Measurements from ENCODE around the gene AFAP1. TPM values are rescaled to one million over a fixed set of nuclear protein-coding genes. Genes with fewer than 3 reads are reported as not detected.

AFAP1 gene
- total RNA-seq, 1 experiment from 2014 or later = 23.6 TPM

DNA sequence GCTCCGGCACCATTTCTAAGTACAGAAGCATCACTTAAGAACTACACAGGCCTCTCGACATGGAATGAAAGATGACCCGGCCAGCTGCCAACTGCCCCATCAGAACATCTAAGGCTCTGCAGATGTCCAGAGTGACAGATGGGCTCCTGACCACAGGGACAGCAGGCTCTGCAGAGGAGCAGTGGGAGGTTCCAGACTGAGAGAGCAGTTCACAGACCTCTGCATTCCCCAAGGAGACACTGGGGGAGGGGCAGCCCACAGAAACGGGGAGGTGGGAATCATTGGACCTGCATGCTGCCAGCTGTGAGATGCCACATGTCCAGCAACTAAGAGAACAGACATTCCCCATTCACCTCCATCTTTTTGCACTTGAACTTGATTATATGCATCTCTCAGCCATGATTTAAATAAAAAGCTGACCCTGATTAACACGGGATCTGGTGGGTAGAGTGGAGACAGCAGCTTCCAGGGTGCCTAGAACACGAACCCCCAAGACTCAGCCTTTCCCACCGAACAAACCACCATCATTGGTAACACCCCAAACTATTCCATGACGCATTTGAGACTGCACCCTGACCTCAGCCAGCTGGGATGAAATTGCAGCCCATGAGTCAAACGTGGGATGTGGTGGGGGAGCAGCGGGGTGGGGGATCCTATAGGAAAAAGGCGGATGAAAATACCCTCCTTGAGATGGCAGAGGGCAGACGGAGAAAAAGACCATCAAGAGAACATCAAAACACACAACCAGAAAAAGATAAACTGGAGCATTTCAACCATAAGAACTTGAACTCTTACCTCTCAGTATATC, 47.2 kb downstream of the AFAP1 start:
- TF ChIP-seq, protein P1, sequence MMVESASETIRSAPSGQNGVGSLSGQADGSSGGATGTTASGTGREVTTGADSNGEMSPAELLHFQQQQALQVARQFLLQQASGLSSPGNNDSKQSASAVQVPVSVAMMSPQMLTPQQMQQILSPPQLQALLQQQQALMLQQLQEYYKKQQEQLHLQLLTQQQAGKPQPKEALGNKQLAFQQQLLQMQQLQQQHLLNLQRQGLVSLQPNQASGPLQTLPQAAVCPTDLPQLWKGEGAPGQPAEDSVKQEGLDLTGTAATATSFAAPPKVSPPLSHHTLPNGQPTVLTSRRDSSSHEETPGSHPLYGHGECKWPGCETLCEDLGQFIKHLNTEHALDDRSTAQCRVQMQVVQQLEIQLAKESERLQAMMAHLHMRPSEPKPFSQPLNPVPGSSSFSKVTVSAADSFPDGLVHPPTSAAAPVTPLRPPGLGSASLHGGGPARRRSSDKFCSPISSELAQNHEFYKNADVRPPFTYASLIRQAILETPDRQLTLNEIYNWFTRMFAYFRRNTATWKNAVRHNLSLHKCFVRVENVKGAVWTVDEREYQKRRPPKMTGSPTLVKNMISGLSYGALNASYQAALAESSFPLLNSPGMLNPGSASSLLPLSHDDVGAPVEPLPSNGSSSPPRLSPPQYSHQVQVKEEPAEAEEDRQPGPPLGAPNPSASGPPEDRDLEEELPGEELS (CRISPR knock-in tag; IDR thresholded peaks at IDR 0.05) = no peak
- TF ChIP-seq FOXP1 (CRISPR knock-in tag; IDR thresholded peaks at IDR 0.05; ENCODE audit: borderline replicate concordance) (no peak), KAT7 (CRISPR knock-in tag; IDR thresholded peaks at IDR 0.05; ENCODE audit: borderline replicate concordance) (no peak), SOX15 (CRISPR knock-in tag; IDR thresholded peaks at IDR 0.05) (no peak), RELA (CRISPR knock-in tag; IDR thresholded peaks at IDR 0.05; ENCODE audit: borderline replicate concordance) (no peak), ZNF138 (CRISPR knock-in tag; conservative IDR thresholded peaks at IDR 0.05) (no peak), JAZF1 (CRISPR knock-in tag; IDR thresholded peaks at IDR 0.05) (no peak)
- TF ChIP-seq, protein P2, sequence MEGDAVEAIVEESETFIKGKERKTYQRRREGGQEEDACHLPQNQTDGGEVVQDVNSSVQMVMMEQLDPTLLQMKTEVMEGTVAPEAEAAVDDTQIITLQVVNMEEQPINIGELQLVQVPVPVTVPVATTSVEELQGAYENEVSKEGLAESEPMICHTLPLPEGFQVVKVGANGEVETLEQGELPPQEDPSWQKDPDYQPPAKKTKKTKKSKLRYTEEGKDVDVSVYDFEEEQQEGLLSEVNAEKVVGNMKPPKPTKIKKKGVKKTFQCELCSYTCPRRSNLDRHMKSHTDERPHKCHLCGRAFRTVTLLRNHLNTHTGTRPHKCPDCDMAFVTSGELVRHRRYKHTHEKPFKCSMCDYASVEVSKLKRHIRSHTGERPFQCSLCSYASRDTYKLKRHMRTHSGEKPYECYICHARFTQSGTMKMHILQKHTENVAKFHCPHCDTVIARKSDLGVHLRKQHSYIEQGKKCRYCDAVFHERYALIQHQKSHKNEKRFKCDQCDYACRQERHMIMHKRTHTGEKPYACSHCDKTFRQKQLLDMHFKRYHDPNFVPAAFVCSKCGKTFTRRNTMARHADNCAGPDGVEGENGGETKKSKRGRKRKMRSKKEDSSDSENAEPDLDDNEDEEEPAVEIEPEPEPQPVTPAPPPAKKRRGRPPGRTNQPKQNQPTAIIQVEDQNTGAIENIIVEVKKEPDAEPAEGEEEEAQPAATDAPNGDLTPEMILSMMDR (IDR thresholded peaks at IDR 0.05) = no peak
- TF ChIP-seq, protein P3, sequence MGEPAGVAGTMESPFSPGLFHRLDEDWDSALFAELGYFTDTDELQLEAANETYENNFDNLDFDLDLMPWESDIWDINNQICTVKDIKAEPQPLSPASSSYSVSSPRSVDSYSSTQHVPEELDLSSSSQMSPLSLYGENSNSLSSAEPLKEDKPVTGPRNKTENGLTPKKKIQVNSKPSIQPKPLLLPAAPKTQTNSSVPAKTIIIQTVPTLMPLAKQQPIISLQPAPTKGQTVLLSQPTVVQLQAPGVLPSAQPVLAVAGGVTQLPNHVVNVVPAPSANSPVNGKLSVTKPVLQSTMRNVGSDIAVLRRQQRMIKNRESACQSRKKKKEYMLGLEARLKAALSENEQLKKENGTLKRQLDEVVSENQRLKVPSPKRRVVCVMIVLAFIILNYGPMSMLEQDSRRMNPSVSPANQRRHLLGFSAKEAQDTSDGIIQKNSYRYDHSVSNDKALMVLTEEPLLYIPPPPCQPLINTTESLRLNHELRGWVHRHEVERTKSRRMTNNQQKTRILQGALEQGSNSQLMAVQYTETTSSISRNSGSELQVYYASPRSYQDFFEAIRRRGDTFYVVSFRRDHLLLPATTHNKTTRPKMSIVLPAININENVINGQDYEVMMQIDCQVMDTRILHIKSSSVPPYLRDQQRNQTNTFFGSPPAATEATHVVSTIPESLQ (CRISPR knock-in tag; IDR thresholded peaks at IDR 0.05) = no peak
- TF ChIP-seq, protein P4, sequence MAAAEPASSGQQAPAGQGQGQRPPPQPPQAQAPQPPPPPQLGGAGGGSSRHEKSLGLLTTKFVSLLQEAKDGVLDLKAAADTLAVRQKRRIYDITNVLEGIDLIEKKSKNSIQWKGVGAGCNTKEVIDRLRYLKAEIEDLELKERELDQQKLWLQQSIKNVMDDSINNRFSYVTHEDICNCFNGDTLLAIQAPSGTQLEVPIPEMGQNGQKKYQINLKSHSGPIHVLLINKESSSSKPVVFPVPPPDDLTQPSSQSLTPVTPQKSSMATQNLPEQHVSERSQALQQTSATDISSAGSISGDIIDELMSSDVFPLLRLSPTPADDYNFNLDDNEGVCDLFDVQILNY (CRISPR knock-in tag; IDR thresholded peaks at IDR 0.05) = no peak
- H3K27me3 Mint-ChIP-seq (ENCODE audit: low read depth) = no peaks in the 10 kb centered on the region
- H3K9me3 Mint-ChIP-seq = peaks cover 13% of the 10 kb centered on the region
- DNase-seq (ENCODE audit: low spot score) (peak; percentile 37), ATAC-seq (0 out of 2 replicates have a peak, but pooled peaks have one; percentile 43)
- ChIA-PET POLR2A (interaction anchor here (0.6 to 0.7 kb wide), 2 partner anchors 14 to 248 kb away, joined by 3 to 9 read pairs; no protein-coding TSS in a partner anchor), CTCF (interaction anchor here (0.8 to 1.7 kb wide), 4 partner anchors 16 to 47 kb away, joined by 3 to 5 read pairs (median 4); no protein-coding TSS in a partner anchor)
- no peak overlapping the region for H3K4me3 Mint-ChIP-seq
- peaks cover 54% of the 10 kb centered on the region for H3K4me1 Mint-ChIP-seq
- no peak overlapping the region for H3K27ac Mint-ChIP-seq
- peaks cover 10% of the 10 kb centered on the region for H3K36me3 Mint-ChIP-seq

DNA sequence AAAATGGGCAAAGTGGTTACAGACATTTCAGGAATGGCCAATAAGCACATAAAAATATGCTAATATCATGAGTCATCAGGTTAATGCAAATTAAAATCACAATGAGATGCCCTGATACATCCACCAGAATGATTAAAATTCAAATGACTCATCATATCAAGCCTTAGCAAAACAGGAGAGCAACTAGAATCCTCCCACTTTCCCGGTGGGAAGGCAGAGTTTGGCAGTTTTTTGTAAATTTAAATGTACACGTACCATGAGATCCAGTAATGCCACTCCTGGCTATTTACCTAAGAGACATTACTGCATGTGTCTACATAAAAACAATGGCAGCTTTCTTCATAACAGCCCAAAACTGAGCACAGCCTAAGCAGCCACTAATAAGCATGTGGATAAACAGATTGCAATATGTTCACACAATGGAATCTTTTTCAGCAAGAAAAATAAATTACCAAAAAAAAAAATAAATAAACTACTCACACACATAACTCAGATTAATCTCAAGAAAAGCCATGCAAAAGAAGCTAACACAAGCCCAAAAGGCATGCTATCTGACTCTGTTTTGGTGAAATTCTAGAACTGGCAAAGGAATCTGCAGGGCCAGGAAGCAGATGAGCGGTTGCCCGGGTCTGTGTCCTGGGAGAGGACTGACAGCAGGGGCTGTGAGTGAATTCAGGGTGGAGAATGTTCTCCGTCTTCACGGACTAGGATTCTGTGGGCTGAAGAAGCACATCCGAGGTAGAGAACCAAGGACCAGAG, 48.8 kb downstream of the AFAP1 start:
- Mint-ChIP-seq H3K36me3 (peaks cover 10% of the 10 kb centered on the region), H3K4me1 (peaks cover 60% of the 10 kb centered on the region), H3K4me3 (no peak overlapping the region), H3K27ac (peak overlapping the region; percentile 59), H3K27me3 (ENCODE audit: low read depth) (no peaks in the 10 kb centered on the region), H3K9me3 (peaks cover 13% of the 10 kb centered on the region)
- DNase-seq (ENCODE audit: low spot score) (no peak), ATAC-seq (peak; percentile 61; the same call in 1 of the 2 replicates)
- ChIA-PET POLR2A (no interaction called here), CTCF (interaction anchor here (0.7 to 1.7 kb wide), 4 partner anchors 15 to 49 kb away, joined by 3 to 5 read pairs (median 4); partner anchors contain the start of gene AFAP1)
- no peak for TF ChIP-seq TP53 (CRISPR knock-in tag; IDR thresholded peaks at IDR 0.05)

DNA sequence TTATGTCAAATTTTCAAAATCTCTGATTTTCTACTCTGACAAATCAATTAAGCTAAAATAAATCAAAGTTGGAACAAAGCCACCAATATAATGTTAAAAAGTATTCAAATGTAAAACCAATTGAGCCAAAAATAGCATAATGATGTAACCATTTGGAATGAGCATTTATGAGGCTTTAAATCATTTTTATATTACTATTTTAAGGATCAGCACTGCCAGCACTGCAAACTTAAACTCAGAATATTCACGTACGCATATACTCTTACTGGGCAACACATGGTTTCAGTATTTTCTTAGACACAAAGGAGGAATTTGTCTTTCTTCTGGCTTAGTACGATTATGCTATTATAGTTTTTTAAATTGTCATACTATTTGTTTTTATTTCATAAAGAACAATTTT, 52.2 kb downstream of the AFAP1 start:
- peaks cover 20% of the 10 kb centered on the region for H3K9me3 Mint-ChIP-seq
- no peak overlapping the region for H3K27ac Mint-ChIP-seq
- no peak overlapping the region for H3K4me3 Mint-ChIP-seq
- CTCF ChIA-PET = no interaction called here
- POLR2A ChIA-PET = no interaction called here
- H3K4me1 Mint-ChIP-seq = peaks cover 49% of the 10 kb centered on the region
- H3K27me3 Mint-ChIP-seq (ENCODE audit: low read depth) = no peaks in the 10 kb centered on the region
- H3K36me3 Mint-ChIP-seq = peaks cover 10% of the 10 kb centered on the region
- DNase-seq (ENCODE audit: low spot score) = no peak
- ATAC-seq = no peak
- TF ChIP-seq NR2C2 (CRISPR knock-in tag; IDR thresholded peaks at IDR 0.05) (no peak), KAT7 (CRISPR knock-in tag; IDR thresholded peaks at IDR 0.05; ENCODE audit: borderline replicate concordance) (no peak), OVOL2 (CRISPR knock-in tag; IDR thresholded peaks at IDR 0.05; ENCODE audit: borderline replicate concordance) (no peak), NFYB (CRISPR knock-in tag; conservative IDR thresholded peaks at IDR 0.05; ENCODE audit: low read depth) (no peak), ZNF396 (CRISPR knock-in tag; IDR thresholded peaks at IDR 0.05; ENCODE audit: borderline replicate concordance) (no peak)
- TF ChIP-seq, protein P5, sequence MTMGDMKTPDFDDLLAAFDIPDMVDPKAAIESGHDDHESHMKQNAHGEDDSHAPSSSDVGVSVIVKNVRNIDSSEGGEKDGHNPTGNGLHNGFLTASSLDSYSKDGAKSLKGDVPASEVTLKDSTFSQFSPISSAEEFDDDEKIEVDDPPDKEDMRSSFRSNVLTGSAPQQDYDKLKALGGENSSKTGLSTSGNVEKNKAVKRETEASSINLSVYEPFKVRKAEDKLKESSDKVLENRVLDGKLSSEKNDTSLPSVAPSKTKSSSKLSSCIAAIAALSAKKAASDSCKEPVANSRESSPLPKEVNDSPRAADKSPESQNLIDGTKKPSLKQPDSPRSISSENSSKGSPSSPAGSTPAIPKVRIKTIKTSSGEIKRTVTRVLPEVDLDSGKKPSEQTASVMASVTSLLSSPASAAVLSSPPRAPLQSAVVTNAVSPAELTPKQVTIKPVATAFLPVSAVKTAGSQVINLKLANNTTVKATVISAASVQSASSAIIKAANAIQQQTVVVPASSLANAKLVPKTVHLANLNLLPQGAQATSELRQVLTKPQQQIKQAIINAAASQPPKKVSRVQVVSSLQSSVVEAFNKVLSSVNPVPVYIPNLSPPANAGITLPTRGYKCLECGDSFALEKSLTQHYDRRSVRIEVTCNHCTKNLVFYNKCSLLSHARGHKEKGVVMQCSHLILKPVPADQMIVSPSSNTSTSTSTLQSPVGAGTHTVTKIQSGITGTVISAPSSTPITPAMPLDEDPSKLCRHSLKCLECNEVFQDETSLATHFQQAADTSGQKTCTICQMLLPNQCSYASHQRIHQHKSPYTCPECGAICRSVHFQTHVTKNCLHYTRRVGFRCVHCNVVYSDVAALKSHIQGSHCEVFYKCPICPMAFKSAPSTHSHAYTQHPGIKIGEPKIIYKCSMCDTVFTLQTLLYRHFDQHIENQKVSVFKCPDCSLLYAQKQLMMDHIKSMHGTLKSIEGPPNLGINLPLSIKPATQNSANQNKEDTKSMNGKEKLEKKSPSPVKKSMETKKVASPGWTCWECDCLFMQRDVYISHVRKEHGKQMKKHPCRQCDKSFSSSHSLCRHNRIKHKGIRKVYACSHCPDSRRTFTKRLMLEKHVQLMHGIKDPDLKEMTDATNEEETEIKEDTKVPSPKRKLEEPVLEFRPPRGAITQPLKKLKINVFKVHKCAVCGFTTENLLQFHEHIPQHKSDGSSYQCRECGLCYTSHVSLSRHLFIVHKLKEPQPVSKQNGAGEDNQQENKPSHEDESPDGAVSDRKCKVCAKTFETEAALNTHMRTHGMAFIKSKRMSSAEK (CRISPR knock-in tag; IDR thresholded peaks at IDR 0.05; ENCODE audit: borderline replicate concordance) = no peak
